GM18951 (cell line): Measurements from ENCODE around the gene TARS1.

Experiments used
- POLR2A ChIP-seq: IDR thresholded peaks from 4 replicates; pipeline ENCODE4 v1.6.1; 2011; ENCODE audit warnings: mild to moderate bottlenecking; ENCODE audit not compliant: insufficient read length, insufficient read depth; ENCODE audit errors: extremely low read depth
- in situ Hi-C: fragments of 300-500 bp; cut with MboI; formaldehyde crosslinking; loops from one replicate; pipeline ENCODE4 v1.12.0; 2022; ENCODE audit warnings: low sequenced_read_pairs, mixed read lengths, inconsistent platforms; ENCODE audit not compliant: unreplicated experiment

TARS1 gene

GRCh38 chr5:33440482-33441240, at the start of gene TARS1:
Gene TARS1, plus strand, starts transcription at chr5:33440965. Its CDS starts 122 bp downstream, at chr5:33441087.
- peak; percentile 86 for TF ChIP-seq POLR2A
- in situ Hi-C loops: loop anchor here (25.0 kb wide), 1 partner anchor 1022 kb away; no protein-coding TSS in a partner anchor

- in situ Hi-C loops: loop anchor here (25.0 kb wide), 2 partner anchors 436 to 686 kb away; partner anchors contain the start of gene NPR3
- no peak for TF ChIP-seq POLR2A
Observed at GRCh38 chr5:33398501-33398900, 42.3 kb upstream of the TARS1 start.

- in situ Hi-C loops: no loop called here
- no peak for TF ChIP-seq POLR2A
Observed at GRCh38 chr5:33400675-33401074, 40.1 kb upstream of the TARS1 start.

GRCh38 chr5:33401482-33402390, 39.0 kb upstream of the TARS1 start:
- no peak for TF ChIP-seq POLR2A
- in situ Hi-C loops: no loop called here

- TF ChIP-seq POLR2A: no peak
- in situ Hi-C loops: no loop called here
Observed at GRCh38 chr5:33403187-33403586, 37.6 kb upstream of the TARS1 start.

DNA sequence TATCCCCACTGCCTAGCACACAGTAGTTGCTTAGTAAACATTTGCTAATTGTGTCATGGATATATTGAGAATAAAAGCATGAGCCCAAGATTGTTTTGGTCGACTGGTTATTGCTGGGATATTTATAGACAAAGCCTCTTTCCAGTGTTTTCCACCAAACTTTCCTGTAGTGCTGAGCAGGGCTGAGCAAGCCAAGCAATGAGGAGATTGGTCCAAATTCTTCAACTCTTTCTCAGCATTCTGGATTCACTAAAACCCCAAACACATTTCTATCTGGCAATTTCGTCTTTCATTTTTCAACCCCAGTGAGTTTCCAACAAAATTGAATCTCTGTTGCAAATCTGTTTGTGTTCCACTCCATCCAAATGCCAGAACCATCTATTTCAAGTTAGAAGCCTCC, 31.9 kb upstream of the TARS1 start:
- no peak for TF ChIP-seq POLR2A
- in situ Hi-C loops: no loop called here

GRCh38 chr5:33409435-33410170, 31.2 kb upstream of the TARS1 start:
- in situ Hi-C loops: no loop called here

GRCh38 chr5:33410221-33410620, 30.5 kb upstream of the TARS1 start:
- TF ChIP-seq POLR2A: no peak
- in situ Hi-C loops: no loop called here

More at GRCh38 chr5:33409435-33410170, 31.2 kb upstream of the TARS1 start:
- TF ChIP-seq POLR2A: no peak

GRCh38 chr5:33411498-33411897, 29.3 kb upstream of the TARS1 start:
- in situ Hi-C loops: no loop called here
- TF ChIP-seq POLR2A: no peak

- no peak for TF ChIP-seq POLR2A
- in situ Hi-C loops: no loop called here
Observed at GRCh38 chr5:33415811-33416354, 24.9 kb upstream of the TARS1 start.

DNA sequence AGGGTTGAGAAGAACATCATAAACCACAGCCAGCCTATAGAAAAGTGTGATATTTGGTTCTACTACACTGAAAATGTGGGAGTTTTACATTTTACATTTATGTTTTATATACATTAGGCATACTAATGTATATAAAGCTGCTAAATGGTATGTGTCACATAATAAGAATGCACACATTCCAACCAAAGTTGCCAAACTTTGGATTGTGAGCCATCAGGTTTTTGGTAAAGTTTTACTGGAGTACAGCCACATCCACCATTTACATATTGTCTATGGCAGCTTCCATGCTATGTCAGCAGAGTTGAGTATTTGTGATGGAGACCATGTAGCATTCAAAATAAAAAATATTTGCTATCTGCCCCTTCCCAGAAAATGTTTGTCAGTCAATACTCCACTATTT, 23.1 kb upstream of the TARS1 start:
- in situ Hi-C loops: no loop called here
- no peak for TF ChIP-seq POLR2A

GRCh38 chr5:33420946-33421345, 19.8 kb upstream of the TARS1 start:
- TF ChIP-seq POLR2A: no peak
- in situ Hi-C loops: no loop called here

- no peak for TF ChIP-seq POLR2A
Observed at GRCh38 chr5:33422191-33422590, 18.6 kb upstream of the TARS1 start.

More at GRCh38 chr5:33422191-33422590, 18.6 kb upstream of the TARS1 start:
- in situ Hi-C loops: no loop called here
